Lower leg skin (tissue), 4 donors: ENCODE results near the gene PLCG2. TPM values are rescaled to one million over a fixed set of nuclear protein-coding genes. Genes with fewer than 3 reads are reported as not detected.

ENCODE experiments used
- DNase-seq, 2 donors: peaks; one replicate each; pipeline ENCODE4 v3.0.0-alpha.2; 2019; ENCODE audit warnings: low spot score in 2 of 2
- H3K4me3 ChIP-seq: fragments of 200-600 bp; sonication (generic); 2 replicates; pipeline ENCODE4 v1.5.1; 2017; ENCODE audit warnings: mild to moderate bottlenecking, low read depth; ENCODE audit not compliant: poor library complexity, severe bottlenecking
- CTCF ChIP-seq, 3 donors: fragments of 450-650 bp; IDR thresholded peaks; one replicate each; pipeline ENCODE4 v1.5.1; 2016; ENCODE audit warnings: antibody characterized with exemption in 3 of 3, mild to moderate bottlenecking in 3 of 3, moderate library complexity in 2 of 3
- POLR2A ChIP-seq, 2 donors: fragments of 450-650 bp; IDR thresholded peaks; one replicate each; pipeline ENCODE4 v1.6.1; 2016 to 2017; ENCODE audit warnings: antibody characterized with exemption in 2 of 2, mild to moderate bottlenecking in 1 of 2, moderate library complexity in 1 of 2
- WGBS, 2 donors: methylation state at CpG; one replicate each; pipeline ENCODE4 v1.1.5; 2018; 5-methylcytosine and 5-hydroxymethylcytosine counted together
- intact Hi-C: fragments of 100-400 bp; cut with DNase I; formaldehyde crosslinking; loops from one replicate; pipeline ENCODE4 v1.15.0; 2023; ENCODE audit warnings: low total_unique reads
- total RNA-seq, 4 donors: library from RNA; depleted of rRNA; stranded (reverse); fragments of >200 nt; gene quantifications; one replicate each; pipeline ENCODE4 v1.1.0, GENCODE V29; 2016

The PLCG2 gene
- total RNA-seq, 4 donors from 2014 or later, result 7.0 to 14.1 (median 10.2) TPM

- no peak for DNase-seq
- TF ChIP-seq CTCF (IDR thresholded peaks at IDR 0.05), result no peak
- no peak for TF ChIP-seq POLR2A (IDR thresholded peaks at IDR 0.05)
- H3K4me3 ChIP-seq, result no peak overlapping the region
- 37 to 44% methylated on average over 11 of the region's 11 CpGs for WGBS, 2 donors
- intact Hi-C loops, result no loop called here
Measured at GRCh38 chr16:81996664-81997509, 217.8 kb downstream of the PLCG2 start.

DNA sequence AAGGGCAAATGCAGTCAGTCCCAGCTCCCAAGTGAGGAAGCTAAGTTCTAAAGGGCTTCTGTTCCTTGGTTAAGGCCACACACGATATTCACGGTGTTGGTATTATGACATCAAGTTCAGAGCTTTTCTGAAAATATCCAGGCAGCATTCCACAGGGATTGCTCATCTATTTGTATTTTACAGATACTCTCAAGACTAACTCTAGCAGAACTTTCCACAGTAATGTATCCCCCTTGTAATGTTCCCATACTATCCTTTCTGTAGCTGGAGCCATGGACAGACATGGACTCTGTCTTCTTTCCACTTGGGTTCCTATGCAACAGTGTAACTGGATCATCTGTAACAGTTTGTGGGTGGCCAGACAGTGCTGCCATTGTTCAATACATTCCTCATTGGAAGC lies 218.6 kb downstream of the PLCG2 start:
- TF ChIP-seq CTCF (IDR thresholded peaks at IDR 0.05) (no peak), POLR2A (IDR thresholded peaks at IDR 0.05) (no peak)
- intact Hi-C loops, result no loop called here
- no peak for DNase-seq
- 19 to 21% methylated on average over 2 of the region's 2 CpGs for WGBS, 2 donors
- no peak overlapping the region for H3K4me3 ChIP-seq

DNA sequence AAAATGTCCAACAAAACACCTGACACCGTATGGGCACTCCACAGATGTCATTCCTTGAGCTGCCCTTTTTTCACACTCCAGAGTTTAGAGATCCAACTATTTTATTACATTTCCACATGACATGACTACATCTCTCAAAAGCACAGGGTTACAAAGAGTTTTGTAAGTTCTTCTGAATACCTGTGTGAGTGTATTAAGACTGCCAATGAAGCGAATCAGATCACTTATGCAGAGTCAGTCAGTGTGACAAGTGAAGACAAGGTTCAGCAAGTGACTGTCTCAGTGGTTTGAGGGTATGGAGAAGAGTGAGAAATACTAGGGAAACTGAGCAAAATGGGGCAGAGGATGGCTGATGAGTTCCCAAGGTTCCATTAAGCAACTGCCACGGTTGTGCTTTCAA lies 223.7 kb downstream of the PLCG2 start:
- no peak overlapping the region for H3K4me3 ChIP-seq
- WGBS, 2 donors, result 82 to 87% methylated on average over 3 of the region's 3 CpGs
- no peak for DNase-seq
- intact Hi-C loops, result no loop called here
- TF ChIP-seq POLR2A (IDR thresholded peaks at IDR 0.05) (no peak), CTCF (IDR thresholded peaks at IDR 0.05) (no peak)

DNA sequence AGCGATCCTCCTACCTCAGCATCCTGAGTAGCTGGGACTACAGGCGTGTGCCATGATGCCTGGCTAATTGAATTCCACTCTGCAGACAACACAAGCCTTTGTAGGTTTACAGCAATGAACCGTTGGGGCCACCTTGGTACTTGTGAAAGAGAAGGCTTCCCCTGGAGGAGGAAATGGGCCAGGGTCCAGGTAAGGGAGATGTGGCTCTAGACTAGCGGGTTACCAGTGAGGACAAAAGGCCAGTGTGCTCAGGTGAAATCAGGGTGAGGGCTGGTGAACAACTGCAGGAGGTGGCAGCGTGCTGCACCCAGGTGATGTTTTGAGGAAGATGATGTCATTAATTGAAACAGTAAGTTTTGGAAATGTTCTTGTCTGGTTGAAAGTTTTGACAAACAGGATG lies 225.5 kb downstream of the PLCG2 start:
- H3K4me3 ChIP-seq, result no peak overlapping the region
- no peak for DNase-seq
- TF ChIP-seq POLR2A (IDR thresholded peaks at IDR 0.05), result no peak
- TF ChIP-seq CTCF (IDR thresholded peaks at IDR 0.05), result no peak
- intact Hi-C loops, result no loop called here
- whole genome bisulfite sequencing, 2 donors, result 76 to 78% methylated on average over 5 of the region's 5 CpGs

GRCh38 chr16:82005027-82005830 lies 226.1 kb downstream of the PLCG2 start:
- WGBS, 2 donors, result 63% methylated on average over 6 of the region's 6 CpGs
- intact Hi-C loops, result no loop called here
- DNase-seq, result no peak
- no peak overlapping the region for H3K4me3 ChIP-seq
- TF ChIP-seq CTCF (IDR thresholded peaks at IDR 0.05), result no peak
- TF ChIP-seq POLR2A (IDR thresholded peaks at IDR 0.05), result no peak
